NB4 (cell line): Measurements from ENCODE around the gene CCNYL1.

Experiments
- DNase-seq: peaks from one replicate; pipeline ENCODE4 v3.0.0; 2010; ENCODE audit warnings: low read depth
- H3K4me3 ChIP-seq: one replicate; pipeline ENCODE4 v1.5.1; 2011; ENCODE audit warnings: mild to moderate bottlenecking, low read depth, low read length, moderate library complexity
- MYC ChIP-seq: IDR thresholded peaks from 2 replicates; pipeline ENCODE4 v1.6.1; 2011; ENCODE audit warnings: low read depth, low read length
- POLR2A ChIP-seq: IDR thresholded peaks from 2 replicates; pipeline ENCODE4 v1.6.1; 2011; ENCODE audit warnings: mild to moderate bottlenecking; ENCODE audit not compliant: insufficient read length; ENCODE audit errors: extremely low read depth
- TF ChIP-seq, protein P1 (sequence below): IDR thresholded peaks from one replicate; pipeline ENCODE4 v1.5.1; 2012; ENCODE audit warnings: low read depth, low read length
- TF ChIP-seq, protein P2 (sequence below): IDR thresholded peaks from 2 replicates; pipeline ENCODE4 v1.6.1; 2011; ENCODE audit warnings: low read depth, low read length

Gene CCNYL1

DNA sequence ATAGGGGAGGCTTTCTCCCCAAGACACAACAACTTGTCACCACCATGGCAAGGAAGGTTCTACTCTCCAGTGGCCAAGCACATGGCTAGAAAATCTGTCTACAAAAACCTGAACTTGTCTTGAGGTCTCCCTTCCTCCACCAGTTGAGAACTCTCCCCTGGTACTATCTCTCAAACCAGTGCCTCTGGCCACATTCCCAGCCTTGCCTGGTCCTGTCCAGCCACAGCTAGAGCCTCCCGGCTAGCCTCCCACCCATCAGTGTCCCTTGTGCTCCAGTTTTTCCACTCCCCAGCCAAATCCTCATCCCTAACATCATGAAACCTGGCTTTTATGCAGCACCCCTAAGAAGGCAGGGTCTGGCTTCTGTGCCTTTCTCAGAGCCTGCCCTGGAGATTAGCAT is 79.5 kb downstream of the CCNYL1 start:
- no peak overlapping the region for H3K4me3 ChIP-seq
- TF ChIP-seq, protein P1, sequence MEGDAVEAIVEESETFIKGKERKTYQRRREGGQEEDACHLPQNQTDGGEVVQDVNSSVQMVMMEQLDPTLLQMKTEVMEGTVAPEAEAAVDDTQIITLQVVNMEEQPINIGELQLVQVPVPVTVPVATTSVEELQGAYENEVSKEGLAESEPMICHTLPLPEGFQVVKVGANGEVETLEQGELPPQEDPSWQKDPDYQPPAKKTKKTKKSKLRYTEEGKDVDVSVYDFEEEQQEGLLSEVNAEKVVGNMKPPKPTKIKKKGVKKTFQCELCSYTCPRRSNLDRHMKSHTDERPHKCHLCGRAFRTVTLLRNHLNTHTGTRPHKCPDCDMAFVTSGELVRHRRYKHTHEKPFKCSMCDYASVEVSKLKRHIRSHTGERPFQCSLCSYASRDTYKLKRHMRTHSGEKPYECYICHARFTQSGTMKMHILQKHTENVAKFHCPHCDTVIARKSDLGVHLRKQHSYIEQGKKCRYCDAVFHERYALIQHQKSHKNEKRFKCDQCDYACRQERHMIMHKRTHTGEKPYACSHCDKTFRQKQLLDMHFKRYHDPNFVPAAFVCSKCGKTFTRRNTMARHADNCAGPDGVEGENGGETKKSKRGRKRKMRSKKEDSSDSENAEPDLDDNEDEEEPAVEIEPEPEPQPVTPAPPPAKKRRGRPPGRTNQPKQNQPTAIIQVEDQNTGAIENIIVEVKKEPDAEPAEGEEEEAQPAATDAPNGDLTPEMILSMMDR: no peak
- no peak for TF ChIP-seq MYC
- no peak for TF ChIP-seq POLR2A
- TF ChIP-seq, protein P2, sequence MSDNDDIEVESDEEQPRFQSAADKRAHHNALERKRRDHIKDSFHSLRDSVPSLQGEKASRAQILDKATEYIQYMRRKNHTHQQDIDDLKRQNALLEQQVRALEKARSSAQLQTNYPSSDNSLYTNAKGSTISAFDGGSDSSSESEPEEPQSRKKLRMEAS: no peak
- no peak for DNase-seq

DNA sequence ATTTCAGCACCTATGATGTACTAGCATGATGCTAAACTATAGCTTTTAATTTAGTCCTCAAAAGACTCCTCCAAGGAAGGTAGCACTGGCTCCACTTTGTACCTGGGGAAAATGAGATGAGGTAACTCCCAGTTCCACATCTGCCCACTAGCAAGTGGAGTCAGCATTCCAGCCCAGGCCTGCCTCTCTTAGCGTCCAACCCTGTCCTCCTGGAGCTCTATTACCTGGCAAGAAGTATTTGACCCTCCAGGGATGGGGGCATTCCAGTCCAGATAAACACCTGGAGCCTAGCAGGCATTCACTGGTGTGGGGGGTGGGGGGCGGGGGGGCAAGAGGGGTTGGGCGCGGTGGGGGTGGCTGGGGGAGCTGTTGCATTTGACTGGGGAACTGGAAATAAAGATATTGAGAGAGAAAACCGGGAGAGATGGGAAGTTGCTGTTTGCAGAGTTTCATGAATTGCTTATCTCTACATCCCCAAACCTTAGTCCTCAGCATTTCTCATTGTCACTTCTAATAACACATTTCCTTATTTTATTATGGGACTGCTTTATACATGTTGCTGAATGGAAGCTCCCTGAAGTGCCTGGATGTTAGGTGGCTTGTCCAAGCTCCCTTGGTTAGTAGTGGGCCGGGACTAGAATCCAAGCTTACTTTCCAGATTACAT is 80.3 kb downstream of the CCNYL1 start:
- DNase-seq: no peak
- H3K4me3 ChIP-seq: no peak overlapping the region
- TF ChIP-seq, protein P1: no peak
- TF ChIP-seq POLR2A (no peak), MYC (no peak)
- TF ChIP-seq, protein P2: no peak

DNA sequence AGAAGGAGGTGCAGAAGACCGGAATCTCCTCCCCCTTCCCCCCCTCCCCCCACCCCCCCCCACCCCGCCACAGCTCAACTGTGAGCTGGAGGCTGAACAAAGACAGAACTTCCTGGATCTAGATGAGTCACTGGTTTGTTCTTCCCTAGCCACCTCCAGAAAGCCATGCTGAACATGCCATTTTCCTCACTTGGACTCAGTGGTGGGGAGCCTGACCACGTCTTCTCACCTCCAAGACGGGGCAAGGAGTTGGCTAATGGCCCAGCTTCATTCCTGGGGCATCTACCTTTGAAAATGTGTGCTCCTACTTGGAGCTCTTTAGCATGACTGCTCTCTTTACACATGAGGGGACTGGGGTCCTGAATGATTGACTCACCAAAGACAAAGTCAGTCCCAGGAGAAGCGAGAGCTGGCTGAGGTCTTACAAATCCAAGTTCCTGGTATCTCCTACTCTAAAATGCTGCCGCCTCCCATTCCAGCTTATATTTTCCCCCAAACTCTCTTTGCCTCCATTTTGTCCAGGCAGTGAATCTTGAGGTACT is 80.9 kb downstream of the CCNYL1 start:
- H3K4me3 ChIP-seq: no peak overlapping the region
- peak; percentile 37 for TF ChIP-seq POLR2A
- TF ChIP-seq, protein P1: no peak
- DNase-seq: peak; percentile 83

DNA sequence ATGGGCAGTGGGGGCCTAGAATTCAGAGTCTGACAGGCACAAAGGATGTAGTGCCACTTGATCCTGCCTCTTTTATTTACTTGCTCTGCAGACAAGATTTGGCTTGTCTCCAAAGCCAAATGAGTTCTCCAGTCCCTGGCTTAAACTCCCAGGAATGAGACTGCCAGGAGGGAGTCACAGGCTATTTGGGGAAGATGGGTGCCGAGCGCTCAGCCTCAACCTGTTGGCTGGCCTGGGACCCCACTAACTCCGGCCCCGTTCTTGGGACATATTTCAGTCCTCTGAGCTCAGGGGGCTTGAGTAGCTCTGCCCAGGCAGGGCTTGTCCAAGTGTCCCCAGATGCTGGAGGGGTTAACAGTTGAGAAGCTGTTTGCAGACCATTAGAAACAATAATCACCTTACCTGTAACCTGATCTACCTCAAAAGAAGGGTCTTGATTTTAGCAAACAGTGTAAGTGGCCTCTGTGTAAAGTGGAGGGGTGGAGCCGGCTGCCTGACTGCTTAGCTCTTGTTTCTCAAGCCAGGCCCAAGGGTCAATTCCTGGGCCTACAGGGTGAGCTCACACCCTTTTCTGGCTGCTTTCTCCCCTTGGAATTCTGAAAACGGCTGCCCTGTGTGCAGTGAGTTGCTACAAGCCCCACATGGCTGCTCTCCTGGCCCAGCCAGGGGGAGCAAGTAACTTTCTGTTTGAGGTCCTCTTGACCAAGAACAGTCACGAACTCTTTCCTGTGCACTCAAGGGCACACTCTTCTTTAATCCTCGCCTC is 85.3 kb downstream of the CCNYL1 start:
- no peak for DNase-seq
- TF ChIP-seq MYC (no peak), POLR2A (no peak)
- TF ChIP-seq, protein P1: no peak
- TF ChIP-seq, protein P2: no peak
- no peak overlapping the region for H3K4me3 ChIP-seq

DNA sequence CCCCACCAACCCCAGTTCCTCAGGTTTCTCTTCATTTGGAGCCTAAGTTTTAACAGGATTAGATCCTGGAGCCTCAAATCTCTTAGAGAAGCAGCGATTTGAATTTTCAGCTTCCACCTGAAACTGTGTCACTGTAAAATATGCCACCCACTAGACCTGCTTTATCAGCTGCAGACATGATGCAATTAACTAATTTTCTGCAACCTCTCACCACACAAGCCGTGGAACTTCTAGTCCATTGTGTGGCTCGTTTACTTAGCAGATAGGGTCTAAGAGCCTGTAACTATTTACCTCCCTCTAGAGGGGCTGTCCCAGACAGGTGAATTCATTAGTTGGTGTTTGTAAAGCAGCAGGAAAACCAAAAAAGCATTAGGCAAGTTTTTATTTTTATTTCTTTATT is 89.8 kb downstream of the CCNYL1 start:
- TF ChIP-seq MYC (no peak), POLR2A (no peak)
- TF ChIP-seq, protein P2: no peak
- TF ChIP-seq, protein P1: no peak
- DNase-seq: peak; percentile 45
- H3K4me3 ChIP-seq: no peak overlapping the region
